Fibroblast of skin of abdomen (primary cell): ENCODE measurements around the gene EPHA5.

ENCODE experiments used
- DNase-seq: peaks from one replicate; pipeline ENCODE4 v3.0.0-alpha.2; 2013

The EPHA5 gene

DNA sequence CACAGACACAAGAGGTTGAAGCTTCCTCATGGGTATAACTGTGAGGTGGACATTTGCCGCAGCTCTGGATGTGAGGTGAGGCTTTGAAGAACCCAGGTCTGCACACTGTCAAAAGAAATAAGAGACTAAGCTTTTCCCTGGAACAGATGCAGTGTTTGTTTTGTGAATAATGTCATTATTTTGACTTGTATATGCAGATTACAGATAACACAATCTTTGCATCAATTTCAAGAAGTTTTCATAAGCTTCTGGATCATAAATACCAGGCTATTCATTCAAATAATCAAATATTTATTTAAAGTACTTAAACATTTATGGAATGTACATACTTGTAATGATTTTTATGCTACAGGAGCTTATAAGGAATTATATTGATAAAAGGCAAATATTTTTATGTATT lies 174.8 kb downstream of the EPHA5 start:
- DNase-seq, result no peak

DNA sequence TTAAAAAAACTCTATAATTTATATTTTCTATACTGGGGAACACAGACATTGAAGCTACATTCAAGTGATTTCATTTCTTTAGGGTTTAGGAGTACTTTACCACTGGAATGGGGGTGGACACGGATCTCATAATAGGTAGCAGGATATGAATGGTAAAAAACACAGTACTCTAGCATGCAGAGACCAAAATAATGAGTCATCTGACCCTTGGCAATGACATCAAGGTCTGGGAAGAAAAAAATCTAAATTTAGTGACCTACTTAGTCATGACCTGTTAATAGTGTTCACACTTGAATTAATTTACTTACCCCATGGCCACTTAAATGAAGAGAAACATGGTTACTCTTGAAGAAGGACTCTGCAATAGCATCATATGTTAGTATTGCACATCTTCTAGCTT lies 187.9 kb downstream of the EPHA5 start:
- peak; percentile 47 for DNase-seq

DNA sequence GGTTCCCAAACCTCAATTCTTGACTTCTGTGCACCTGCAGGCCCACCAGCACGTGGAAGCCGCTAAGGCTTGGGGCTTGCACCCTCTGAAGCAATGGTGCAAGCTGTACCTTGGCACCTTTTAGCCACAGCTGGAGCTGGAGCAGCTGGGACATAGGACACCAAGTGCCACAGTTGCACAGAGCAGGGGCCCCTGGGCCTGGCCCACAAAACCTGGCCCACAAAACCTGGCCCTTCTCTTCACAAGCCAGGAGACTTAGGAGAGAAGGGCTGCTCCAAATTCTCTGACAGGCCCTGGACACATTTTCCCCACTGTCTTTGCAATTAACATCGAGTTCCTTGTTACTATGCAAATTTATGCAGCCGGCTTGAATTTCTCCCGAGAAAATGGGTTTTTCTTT lies 197.8 kb downstream of the EPHA5 start:
- no peak for DNase-seq

DNA sequence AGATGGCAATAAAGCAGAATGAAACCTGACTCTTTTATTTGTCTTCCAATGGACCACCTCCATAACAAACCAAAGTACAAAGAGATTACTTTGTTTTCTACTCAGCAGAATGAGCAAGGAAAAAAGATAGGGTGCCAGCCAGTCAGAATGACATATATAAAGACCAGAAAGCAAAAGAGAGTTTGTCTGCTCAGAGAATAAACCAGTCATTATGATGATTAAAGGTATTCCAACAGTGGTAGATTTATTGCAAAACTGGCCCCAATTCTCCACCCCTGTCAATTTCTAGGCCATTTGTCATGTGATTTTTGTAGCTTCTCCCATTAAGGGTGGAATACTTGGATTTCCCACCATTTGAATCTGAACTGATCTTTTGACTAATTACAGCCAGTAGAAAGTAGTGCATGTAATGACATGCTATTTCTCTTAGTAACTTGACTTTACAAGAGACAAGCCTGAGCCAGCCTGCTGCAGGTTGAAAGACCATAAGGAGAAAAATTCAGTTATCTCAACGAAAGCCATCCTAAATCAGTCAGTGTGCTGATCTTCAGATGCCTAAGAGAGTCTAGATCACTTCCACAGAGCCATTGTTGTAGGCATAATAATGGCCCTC lies 203.1 kb downstream of the EPHA5 start:
- no peak for DNase-seq

DNA sequence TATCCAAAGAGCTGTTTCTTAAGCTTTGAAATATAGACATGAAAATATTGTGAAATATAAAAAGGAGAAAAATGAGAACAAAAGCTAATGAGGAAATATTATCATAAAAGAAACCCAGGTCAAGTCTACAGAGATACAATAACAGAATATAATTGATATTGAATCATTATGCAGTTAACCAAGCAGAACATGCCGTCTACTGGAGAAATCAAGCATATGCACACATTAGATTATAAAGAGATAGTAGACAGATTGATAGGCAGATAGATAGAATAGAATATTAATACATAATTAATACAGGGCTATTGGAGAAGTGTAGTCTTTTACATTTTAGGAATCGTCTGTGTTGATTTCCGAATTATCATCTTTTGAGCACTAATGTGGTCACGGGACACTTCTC lies 208.5 kb downstream of the EPHA5 start:
- DNase-seq, result no peak

DNA sequence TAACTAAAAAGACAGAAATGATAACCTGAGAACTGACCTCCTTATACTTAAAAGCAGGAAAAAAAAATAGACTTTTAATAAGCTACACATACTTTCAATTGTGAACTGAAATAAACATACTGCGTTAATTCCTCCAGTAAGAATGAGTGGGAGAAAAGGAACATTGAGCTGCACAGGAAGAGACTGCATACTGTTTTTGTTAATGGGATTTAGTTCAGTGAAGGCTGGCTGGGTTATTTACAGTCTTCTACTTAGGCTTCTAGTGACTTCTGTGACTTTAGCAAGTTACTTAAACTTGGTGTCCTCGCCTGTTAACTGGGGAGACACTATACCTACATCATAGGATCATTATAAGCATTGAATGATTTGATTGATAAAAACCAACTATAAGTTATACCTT lies 213.3 kb downstream of the EPHA5 start:
- no peak for DNase-seq

DNA sequence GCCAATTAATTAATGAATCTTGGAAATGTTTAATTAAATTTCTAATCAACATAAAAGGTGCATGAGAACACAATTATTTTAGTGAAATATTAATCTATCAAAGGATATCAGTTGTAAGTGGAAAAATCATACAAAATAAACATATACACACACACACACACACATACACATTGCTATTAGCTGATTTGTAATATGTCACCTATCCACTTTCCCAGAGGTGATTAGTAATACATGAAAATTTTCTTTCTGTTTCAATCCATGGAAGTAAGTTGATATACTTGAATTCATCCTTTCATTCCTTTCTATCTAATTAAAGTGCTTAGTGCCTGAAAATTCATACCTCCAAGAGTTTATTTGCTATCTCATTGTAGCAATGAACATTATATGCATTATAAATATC lies 213.7 kb downstream of the EPHA5 start:
- no peak for DNase-seq

DNA sequence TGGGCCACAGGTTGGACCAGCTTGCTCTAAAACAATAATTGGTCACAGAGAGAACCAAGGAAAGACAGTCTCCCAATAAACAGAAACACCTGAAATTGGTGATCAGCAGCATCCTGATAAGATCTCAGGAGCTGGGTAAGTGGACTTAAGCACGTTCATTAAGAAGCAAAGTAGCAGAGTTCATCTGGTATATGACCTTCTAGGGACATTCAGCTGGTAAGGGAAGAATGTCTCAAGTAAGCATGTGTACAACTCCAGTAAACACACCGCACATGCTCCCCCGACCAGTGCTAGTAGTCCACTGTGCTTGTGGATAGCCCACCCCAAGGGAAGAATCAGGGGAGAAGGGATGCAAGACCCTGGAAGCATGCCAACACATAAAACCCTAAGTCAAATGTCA lies 216.9 kb downstream of the EPHA5 start:
- no peak for DNase-seq

DNA sequence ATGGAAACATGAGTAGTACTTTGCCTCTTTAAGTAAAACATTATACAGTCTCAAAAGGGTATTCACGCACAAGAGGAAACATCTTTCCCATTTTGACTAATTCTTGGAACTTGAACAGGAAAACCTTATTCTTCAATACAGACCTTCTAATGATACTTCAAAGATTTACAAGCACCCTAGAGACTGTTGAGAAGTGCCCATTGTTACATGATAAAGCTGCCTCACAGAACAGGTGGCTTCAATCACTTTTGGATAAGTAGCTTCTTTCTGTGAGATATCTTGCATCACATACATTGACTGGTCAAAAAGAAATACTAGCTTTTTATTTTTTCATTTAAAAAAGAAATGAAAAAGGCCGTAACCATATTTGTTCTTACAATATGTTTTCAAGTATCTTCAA lies 219.4 kb downstream of the EPHA5 start:
- no peak for DNase-seq

DNA sequence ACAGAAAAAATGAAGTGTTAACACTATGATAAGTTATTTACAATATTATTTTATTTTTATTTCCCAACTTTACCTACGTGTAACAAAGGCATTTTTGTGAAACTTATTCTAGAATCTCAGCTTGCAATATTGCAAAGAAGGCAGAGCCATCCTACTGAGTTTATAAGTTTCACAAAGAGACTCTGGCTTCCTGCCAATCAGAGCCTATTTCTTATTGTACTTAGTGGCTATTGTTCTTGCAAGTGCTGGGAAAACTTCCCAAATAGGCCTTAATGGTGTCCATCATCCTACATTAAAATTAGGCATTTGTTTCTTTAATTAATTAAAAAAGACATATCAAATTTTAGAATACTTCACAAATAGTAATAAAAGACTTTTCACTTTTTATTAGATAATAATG lies 233.2 kb downstream of the EPHA5 start:
- peak; percentile 0 for DNase-seq

DNA sequence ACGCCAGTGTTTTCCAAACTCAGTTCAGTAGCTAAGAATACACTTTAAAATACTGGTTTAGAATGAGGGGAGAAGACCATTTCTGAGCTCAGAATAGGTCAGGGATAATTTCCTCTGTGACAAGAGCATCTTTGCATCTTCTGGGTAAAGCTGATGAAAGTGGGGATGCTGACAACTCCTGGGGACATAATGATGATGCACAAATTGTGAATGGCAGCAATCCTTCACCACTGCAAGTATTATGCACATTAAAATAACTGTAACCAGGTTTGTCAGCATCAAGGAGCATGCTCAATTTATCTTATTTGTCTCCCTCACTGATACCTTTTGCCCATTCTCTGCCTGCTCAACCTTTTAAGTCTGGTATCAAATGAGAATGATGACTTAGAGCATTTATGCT lies 248.2 kb downstream of the EPHA5 start:
- DNase-seq, result no peak

DNA sequence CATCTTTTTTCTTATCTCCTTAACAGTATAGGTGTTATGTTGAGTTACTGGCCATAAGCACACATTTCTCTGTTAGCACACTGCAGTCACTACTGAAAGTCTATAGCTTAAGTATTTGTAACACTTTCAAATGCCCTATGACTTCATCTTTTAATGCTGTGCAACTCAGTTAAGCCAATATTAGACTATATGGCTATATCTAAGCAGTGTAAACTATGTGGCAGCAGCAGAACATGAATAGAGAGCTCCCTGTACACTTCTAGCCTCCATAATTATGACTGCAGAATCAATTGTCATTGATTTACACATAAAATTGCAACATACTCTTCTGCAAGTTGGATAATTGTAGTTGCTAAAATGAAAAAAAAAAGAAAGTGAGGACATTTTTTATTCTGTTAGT lies 250.3 kb downstream of the EPHA5 start:
- no peak for DNase-seq

DNA sequence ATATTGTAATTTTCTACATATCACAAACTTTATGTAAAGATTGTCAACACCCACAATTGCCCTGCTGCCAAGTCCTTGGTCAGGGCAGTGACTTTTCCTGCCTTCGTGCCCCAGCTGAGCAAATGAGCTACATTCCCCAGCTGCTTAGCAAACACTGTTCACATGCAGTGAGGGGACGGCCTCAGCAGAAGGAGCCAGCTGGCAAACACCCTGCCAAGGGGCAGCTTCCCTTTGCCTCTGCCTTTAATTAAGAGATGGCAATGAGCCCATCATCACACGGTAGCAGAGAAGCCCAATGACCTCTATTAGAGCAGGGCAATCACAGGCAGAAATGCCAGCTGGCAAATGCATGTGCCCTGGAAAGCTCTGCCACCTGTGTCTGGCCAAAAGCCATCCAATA lies 253.4 kb downstream of the EPHA5 start:
- DNase-seq, result peak; percentile 10

DNA sequence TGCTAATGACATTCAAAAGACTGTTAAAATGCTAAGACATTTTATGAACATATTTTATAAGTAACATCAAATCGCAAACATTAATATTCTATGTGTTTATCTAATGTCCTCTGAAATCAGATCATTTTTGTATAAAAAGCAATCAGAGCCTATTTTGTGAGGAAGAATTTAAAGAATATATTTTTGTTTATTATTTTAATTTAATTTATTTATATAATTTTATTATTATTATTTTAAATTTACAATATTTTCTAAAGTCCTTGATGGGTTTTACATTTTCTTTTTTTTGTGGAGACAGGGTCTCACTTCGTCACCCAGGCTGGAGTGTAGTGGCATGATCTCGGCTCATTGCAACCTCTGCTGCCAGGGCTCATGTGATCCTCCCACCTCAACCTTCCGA lies 262.8 kb downstream of the EPHA5 start:
- no peak for DNase-seq

DNA sequence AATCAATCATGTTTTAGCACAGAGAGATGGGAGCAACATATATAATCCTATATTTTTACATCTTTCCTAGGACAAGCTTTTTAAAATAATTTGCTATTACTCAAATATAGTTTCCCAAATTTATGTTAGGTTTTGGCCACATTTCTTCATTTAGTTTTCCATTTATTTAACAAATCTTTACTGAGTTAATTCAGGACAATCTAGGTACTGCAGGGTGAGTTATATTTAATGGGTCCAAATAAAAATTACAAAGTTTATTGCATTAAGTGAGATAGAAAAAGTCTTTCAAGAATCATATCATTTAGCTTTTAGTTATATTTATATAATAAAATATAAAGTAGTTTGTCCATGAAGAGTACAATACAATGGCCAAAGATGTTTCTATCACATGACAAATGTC lies 269.2 kb downstream of the EPHA5 start:
- DNase-seq, result no peak

DNA sequence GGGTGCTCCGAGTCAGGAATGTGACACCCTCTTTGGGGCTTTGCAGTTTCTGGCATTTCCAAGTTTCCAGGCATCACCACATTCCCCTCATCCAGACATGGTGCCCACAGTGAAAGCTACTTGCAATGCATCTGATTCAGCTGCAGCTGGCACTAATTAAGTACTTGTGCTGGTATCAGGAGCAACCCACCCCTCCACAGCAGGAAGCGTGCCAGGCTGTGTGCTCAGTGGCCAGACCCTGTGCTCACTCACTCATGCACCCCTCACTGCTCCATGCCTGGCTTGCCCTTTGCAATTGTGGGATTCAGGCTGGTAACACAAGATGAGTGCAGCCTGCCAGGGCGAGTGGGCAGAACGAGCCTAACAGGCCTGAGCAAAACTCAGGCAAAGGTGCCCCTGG lies 271.2 kb downstream of the EPHA5 start:
- no peak for DNase-seq

DNA sequence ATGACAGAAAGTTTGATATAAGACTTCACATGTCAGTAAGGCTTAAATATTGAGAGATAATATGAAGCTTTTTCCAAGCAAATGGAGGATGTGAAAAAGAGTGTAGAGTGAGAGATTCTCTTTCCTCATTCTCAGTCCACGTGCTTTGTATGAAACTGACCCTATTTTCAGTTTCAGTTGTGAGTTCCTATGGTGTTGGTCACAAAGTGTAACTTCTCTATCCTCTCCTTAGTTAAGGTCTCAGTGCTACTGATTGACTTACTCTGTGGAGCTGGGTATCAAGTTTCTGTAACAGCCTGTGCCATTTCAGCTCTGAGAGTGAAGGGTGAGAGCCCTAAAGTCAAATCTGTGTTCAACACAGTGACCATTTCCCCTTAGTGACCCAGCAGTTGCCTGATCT lies 277.2 kb downstream of the EPHA5 start:
- DNase-seq, result no peak

DNA sequence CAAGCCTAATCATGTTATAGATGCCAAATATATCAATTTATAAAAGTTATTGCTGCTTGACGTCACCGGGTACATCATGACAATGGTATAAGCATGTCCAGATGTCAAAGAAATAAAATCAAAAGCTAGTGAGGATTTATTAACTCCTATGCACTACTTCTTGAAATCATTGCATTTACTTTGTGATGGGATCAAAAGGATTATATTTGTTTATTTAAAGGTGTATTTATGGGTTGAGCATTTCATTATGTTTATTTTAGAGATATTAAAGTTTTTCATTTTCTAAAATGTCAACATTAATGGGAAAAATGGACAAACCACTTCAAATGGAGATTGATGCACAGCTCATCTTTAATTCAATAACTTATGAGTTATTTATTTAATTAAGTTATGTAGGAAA lies 277.8 kb downstream of the EPHA5 start:
- no peak for DNase-seq

DNA sequence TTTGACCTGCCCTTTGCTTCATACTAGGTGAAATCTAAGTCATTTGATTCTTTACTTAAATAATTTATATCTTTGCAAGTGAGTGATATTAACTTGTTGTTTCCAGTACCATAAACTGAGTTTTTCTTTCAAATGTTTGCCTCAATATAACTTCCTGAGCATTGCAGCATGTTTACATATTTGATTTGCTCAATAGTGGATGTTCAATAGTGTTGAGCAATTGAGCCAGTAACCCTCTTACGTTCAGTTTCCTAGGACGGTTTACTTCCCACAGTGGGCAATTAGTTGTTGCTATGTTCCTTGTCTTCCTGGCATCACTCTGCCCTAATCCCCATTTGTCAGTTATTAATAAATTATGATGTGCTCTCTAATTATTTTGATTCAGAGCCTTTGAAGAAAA lies 278.5 kb downstream of the EPHA5 start:
- DNase-seq, result no peak

DNA sequence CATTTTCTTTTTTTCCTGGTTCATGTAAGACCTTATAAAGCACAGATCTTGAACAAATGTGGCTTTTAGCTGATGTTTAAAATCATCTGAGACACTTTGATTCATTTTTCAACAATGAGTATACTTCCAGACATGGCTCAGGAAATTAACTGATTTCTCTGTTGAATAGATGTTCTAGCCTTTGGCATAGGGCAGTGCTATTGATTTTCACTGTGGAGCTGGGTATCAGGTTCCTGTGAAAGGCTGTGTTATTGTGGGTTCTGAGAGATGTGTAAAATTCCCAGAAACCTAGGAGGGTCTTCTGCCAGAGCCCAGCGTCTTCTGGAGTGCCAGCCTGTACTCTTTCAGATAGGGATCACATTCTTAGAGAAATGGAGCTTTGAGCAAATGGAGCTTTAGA lies 278.9 kb downstream of the EPHA5 start:
- DNase-seq, result no peak

DNA sequence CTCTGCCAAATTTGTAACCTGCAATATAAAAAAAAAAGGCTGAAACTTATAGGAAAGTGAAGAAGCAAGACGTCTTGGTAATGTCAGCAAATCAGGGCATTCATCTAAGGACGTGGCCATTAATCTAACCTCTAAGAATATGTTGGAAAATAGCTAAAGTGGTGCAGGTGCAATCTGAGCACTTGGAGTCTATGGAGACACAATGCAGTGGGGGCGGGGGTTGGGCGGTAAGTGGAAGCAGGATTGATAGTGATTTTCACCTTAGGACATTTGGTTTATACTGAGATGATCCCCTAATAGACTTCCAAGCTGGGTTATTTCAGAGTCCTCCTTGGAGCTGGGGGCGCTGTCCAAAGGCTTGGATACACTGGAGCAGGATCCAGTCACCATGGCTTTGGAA lies 283.4 kb downstream of the EPHA5 start:
- DNase-seq, result no peak

DNA sequence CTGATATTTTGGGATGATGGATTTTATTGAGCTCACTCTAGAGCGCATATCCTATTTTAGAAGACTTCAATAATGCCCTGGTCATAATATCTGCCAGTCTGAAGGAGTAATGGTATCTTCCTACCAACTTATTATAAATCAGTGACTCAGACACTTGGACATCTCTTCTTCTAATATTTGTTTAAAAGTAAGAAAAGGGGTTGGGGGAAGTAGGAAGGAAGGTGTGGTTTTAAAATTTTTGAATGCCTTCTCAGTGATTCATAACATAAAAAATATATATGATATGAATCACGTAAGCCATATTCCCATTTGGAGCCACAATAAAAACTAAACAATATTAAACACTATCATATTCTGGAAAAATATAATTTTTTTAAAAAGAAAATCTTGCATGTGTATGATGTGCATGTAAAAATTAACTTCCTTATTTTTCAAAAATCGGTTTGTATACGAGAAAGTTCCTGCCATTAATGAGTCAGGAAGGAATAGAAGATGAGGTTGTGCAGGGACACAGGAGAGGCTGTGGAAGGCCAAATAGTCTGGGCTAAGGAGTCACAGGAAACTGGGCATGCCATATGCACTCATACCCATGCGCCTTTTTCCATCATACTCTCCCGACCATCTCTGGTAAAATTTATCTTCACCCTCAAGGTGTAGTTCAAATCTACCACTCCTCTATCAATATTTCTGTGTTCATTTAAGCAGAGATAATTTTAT lies 286.5 kb downstream of the EPHA5 start:
- DNase-seq, result peak; percentile 30

DNA sequence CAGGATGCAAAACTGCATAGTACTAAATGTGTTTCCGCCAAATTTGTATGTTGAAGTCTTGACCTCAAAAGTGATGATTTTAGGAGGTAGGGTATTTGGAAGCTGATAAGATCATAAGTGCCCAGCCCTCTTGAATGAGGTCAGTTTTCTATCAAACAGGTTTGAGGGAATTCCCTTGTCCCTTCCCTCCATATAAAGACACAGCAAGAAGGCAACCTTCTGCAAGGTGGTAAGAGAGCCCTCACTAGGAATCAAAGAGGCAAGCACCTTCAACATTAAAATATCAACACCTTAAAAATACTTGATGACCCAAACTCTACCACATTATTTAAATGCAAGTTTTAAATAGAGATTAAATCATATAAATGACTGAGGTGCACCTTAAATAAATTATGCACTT lies 288.6 kb downstream of the EPHA5 start:
- DNase-seq, result no peak

DNA sequence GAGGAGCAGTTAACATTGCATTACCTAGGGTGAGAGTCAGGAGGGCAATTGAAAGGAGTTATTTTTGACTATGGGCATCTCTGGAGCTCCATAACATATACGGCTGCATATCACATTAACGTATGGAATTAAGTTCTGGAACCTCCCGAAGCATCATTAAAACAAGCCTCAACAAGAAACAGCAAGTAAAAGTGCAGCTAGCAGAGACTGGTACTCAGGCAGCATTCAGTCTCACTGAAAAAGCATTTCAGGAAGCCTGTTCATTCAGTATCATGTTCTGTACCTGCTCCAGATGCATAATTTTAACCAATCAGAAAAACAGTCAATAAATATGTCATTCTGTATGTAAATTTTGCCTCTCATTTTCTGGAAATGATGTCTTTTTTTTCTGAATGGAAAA lies 299.6 kb downstream of the EPHA5 start:
- DNase-seq, result no peak

DNA sequence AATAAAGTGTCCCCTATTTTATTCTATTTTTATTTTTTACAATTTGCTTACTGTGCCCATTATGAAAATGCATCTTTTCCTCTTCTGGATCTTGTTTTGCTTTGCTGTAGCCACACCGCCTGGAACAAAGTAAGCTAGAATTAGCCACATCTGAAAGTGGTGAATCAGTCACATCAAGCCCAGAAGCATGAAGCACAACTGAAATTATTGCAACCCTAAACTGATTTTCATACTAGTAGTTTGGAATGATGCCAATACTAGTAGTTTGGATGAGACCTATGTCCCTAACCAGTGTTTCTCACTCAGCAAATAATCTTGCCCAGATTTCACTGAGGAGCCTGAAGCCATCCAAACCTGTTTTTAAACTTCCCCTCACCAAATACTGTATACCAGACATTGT lies 303.0 kb downstream of the EPHA5 start:
- peak; percentile 21 for DNase-seq
